LoVo (cell line): ENCODE data around the gene COL13A1.
A peak's percentile ranks its signal among the peaks of the same experiment; 100 is the strongest.

Source experiments
- DNase-seq: peaks from one replicate; pipeline ENCODE4 v3.0.0-alpha.2; 2016; ENCODE audit warnings: low spot score

COL13A1 gene

GRCh38 chr10:69819716-69820506 lies 18.2 kb downstream of the COL13A1 start:
- DNase-seq = no peak

- no peak for DNase-seq
These were observed 19.1 kb downstream of the COL13A1 start for GRCh38 chr10:69820817-69821216.

DNA sequence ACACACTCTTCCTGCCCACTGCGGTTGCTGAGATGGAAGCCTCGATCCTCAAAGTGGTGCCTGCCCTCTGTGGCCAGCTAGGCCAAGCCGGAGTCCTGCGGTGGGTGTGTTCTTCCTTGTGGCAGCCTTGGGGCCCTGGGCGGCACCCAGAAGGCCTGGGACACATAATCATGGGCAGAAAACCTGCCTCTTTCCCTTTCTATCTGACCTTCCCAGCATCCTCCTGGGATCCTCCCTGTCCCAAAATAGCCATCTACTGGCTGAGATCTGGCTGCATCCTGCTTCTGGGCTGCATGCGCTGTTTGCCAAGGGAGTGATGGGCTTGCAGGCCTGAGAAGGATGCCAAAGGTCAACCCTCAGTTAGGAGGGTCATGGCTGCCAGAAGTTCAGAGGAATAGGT lies 23.9 kb downstream of the COL13A1 start:
- no peak for DNase-seq

DNA sequence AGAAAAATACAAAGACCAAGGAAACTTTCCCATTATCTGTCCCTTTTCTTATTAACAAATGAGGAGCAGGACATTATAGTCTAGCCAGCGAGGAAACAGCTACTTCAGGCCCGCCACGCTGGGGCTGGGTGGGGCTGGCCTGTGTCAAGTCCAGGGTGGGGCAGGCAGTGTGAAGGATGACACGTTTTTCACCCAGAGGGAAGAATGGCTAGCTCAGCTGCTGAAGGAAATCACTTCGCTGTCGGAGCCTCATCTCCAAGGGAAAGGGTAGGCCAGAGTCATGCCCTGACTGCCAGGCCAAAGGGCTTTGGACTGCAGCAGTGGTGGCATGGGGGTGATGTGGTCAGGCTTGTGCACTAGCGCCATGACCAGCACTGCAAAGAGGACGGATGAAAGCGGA lies 24.4 kb downstream of the COL13A1 start:
- DNase-seq = no peak

DNA sequence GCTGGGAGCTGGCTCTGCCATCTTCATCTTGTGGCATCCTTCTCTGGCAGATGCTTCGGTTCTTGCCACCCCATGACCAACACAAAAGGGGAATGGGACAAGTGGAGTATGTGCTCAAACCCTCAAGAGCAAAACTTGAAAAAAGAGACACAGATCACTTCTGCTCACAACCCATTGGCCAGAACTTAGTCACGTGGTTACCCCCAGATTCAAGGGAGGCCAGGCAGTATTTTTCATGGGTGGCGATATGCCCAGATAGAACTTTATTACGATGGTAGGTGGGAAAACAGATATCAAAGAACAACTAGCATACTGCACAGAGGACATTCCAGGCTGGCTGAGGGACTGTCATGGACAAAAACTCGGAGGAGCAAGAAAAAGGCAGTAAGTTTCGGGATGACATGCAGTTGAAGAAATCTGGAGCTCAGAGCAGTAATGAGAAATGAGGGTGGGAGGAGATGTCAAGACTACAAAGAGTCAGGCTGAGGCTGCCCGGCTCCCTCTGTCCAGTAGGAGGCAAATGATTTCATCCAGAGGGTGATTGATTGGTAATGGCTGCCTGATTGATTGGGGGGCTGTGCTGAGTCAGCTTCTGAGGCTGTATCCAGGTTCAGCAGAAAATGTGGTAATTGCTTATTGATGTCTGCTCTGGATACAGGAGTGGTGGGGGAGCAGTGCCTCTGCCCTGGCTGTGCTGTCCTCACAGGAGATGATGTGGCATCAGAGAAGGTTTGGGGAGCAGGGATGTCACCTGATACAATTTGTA lies 25.3 kb downstream of the COL13A1 start:
- no peak for DNase-seq

GRCh38 chr10:69828144-69828870 lies 26.6 kb downstream of the COL13A1 start:
- DNase-seq = no peak

- no peak for DNase-seq
These were observed 28.1 kb downstream of the COL13A1 start for GRCh38 chr10:69829775-69830174.

DNA sequence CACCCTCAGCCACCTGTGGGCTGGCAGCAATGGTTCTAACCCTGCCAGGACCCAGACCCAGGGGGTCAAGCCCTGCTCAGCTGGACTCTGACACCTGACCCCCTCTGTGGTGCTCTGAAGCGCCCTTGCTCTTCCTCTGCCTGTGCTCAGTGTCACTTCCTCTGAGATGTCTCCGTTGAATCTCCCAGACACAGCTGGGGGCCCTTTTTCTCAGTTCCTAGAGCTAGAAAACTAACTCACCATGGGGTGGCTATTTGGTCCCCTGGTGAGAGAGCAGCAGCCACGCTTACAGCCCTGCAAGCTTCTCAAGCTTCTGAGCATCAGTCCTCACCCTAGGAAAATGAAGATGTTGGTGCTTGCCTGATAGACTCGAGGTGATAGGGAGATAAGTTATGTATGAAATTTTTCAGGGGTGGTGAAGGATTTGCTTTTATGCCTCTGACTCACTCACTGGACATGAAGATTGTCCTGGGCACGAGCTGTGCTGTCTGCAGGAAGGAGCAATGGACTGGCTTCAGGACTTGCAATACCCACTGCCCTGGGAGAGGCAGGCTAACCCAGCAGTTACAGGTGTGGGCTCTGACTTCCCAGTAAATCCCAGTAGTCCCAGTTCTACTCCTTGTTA lies 29.6 kb downstream of the COL13A1 start:
- no peak for DNase-seq

- DNase-seq = no peak
These were observed 33.5 kb downstream of the COL13A1 start for GRCh38 chr10:69835233-69835632.

GRCh38 chr10:69835875-69836730 lies 34.4 kb downstream of the COL13A1 start:
- DNase-seq = no peak

DNA sequence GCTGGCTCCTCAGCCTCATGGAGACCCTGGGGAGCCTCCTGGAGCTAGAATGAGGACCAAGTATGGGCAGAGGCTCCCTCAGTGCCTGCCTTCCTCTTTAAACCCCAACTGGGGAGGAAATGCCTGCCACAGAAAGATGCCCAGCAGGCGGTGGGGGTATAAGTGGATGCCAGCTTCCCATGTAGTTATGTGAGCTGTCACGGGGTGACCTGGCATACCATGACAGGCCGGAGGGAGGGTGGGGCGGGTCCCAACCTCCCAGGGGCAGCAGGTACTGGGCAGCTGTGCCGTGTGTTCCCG lies 35.0 kb downstream of the COL13A1 start:
- no peak for DNase-seq

DNA sequence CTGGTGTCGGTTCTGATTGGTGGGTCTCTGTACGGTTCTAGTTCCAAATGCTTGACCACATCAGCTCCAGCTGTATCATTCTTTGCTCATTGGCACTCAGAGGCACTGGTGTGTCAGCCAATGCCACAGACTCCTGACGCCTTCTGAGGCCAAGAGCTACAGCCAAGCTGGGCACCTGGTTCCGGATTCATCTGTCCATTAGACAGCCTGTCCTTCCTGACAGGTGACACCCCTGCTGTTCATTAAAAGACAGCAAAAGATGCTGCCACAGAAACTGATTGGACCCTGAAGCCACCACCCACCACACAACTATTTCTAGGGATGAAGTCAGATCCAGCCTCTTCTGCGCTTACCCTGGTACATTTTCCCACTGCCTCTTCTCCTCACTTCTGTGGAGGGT lies 35.6 kb downstream of the COL13A1 start:
- no peak for DNase-seq

GRCh38 chr10:69838418-69838817 lies 36.7 kb downstream of the COL13A1 start:
- DNase-seq = no peak

DNA sequence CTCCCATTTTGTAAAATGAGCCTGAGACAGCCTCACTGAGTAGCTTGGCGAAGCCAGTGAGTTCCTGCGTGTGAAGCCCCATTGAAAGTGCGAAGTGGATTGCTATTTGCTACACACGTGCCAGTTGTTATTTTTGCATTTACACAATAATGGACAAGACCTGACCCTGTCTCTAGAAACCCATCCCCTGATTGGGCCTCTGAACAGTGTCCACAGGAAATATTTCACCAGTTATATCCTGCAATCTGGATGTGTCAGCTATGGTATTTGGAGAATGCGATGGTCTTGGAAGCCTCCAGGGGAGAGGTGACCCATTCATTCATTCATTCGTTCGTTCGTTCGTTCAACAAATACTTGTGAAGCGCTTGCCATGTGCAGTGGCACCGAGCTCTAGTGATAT lies 37.1 kb downstream of the COL13A1 start:
- DNase-seq = no peak

DNA sequence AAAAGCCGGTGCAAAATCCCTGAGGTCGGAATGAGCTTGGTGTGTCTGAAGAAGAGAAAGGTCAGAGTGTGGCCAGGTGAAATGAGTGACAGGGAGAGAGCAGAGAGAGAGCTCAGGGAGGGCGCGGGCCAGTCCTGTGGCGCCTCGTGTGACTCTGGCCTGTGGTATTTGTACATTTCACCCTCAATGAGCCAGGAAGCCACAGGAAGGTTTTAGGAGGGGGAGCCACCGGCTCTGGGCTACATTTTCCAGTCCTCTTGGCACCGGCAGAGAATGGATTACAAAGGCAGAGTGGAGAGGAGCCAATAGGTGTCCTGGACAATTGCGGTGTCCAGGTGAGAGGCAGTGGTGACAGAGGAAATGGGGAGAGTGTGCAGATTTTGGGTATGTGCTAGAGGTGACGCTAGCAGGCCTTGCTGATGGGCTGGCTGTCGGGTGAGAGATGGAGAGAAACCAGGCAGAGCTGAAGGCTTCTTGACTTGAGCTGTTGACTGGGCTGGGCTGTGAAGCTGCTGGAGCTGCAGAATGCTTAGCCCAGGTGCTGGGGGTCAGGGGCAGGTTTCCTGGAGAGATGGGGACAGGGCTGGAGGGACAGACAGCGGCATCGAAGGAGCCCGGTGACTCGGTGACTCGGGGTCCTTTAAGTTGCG lies 38.1 kb downstream of the COL13A1 start:
- peak; percentile 18 for DNase-seq

GRCh38 chr10:69840773-69841172 lies 39.1 kb downstream of the COL13A1 start:
- DNase-seq = no peak

GRCh38 chr10:69842020-69842419 lies 40.3 kb downstream of the COL13A1 start:
- DNase-seq = no peak

DNA sequence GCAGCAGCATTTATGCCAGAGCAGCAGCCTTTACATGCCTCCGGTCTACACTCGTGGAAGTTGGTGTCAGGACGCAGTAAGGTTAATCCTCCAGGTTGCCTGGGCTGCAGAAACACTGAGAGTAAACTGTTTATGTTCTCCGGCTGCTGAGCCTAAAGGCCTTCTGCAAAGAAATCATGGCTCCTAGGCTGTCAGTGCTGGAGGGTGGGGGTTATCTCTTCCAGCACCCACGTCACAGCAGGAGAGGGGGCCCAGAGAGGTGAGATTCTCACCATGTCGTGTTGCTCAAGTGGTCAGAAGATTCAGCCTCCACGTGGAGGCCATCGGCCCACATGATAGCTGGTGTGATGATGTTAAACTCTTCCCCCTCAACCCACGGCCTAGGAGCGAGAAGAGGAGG lies 41.2 kb downstream of the COL13A1 start:
- no peak for DNase-seq

DNA sequence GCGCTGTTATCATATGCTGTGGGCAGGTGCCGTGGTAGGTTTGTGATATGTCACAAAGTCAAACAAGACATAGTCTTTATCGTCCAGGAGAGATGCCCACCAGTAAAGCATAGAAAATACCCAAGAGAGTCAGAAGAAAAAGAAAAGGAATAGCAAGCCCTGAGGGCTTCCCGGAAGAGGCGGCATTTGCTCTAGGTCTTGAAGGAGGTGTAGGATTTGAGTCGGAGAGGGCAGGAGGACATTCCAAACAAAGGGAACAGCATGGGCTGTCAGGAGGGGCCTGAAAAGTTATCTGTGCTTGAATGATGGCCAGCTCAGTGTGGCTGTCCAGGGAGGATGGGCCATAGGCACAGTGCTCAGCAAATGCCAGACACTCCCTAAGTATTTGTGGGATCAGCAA lies 42.2 kb downstream of the COL13A1 start:
- DNase-seq = no peak

- DNase-seq = no peak
These were observed 43.0 kb downstream of the COL13A1 start for GRCh38 chr10:69844698-69845097.
